Measurements from ENCODE around the gene ZNF737.
A peak's percentile ranks its signal among the peaks of the same experiment; 100 is the strongest.
"Not testable (repeated sequence)": the region's sequence is repeated elsewhere in the genome, so short reads cannot be mapped to it uniquely, and the experiment has no call there.

Gene ZNF737

GRCh38 chr19:20565321-20566018, at the start of gene ZNF737:
TSS of gene ZNF737 (minus strand) at chr19:20565781. CDS start at chr19:20565640, 141 bp downstream.
- DNase-seq, result peak; percentile 79

GRCh38 chr19:20614971-20615370, 49.4 kb upstream of the ZNF737 start:
- not testable (repeated sequence) for DNase-seq

GRCh38 chr19:20612711-20613316, 47.2 kb upstream of the ZNF737 start:
- no peak for DNase-seq

GRCh38 chr19:20611866-20612265, 46.3 kb upstream of the ZNF737 start:
- DNase-seq, result no peak

GRCh38 chr19:20607943-20608342, 42.4 kb upstream of the ZNF737 start:
- DNase-seq, result no peak

GRCh38 chr19:20558571-20558970, 7.0 kb downstream of the ZNF737 start:
- DNase-seq, result no peak

- DNase-seq, result no peak
These were observed 7.6 kb downstream of the ZNF737 start for GRCh38 chr19:20558011-20558410.

GRCh38 chr19:20544667-20545333, 20.8 kb downstream of the ZNF737 start:
- DNase-seq, result not testable (repeated sequence)

GRCh38 chr19:20530303-20530702, 35.3 kb downstream of the ZNF737 start:
- DNase-seq, result not testable (repeated sequence)

- no peak for DNase-seq
These were observed 52.2 kb downstream of the ZNF737 start for GRCh38 chr19:20513189-20513904.

GRCh38 chr19:20503476-20503875, 62.1 kb downstream of the ZNF737 start:
- no peak for DNase-seq
